Measurements from ENCODE around the gene NRG3. TPM values are rescaled to one million over a fixed set of nuclear protein-coding genes. Genes with fewer than 3 reads are reported as not detected.

Gene NRG3
- total RNA-seq, 4 donors from 2014 or later, result under 0.01 to 0.65 (median 0.17) TPM

DNA sequence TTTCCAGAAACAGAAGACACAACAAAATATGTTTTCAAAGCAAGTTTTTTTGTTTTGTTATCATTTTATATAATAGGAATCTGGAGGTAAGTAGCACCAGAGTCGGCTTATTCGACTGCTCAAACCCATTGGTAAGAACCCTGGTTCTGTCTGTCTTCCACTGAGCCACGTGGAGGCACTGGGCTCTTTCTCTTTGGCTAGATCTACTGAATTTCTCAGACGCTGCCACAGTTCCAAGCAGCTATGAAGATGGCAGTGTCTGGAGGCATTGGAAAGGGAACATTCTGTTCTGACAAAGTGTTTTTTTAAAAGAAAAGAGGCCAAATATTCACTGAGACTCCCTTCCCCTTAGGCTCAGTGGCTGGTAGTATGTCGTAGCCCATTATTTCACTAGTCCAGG, 338.8 kb downstream of the NRG3 start:
- Histone ChIP-seq H3K27ac (replicated peaks in 1 of 4) (no peak overlapping the region), H3K9me3 (no peaks in the 10 kb centered on the region), H3K4me3 (no peak overlapping the region), H3K36me3 (no peaks in the 10 kb centered on the region), H3K4me1 (no peaks in the 10 kb centered on the region), H3K27me3 (no peaks in the 10 kb centered on the region)
- 85% methylated on average over 5 of the region's 5 CpGs for WGBS
- intact Hi-C loops (cut with DNase I), result no loop called here
- TF ChIP-seq POLR2A (IDR thresholded peaks at IDR 0.05; ENCODE audit: low read depth) (no peak), POLR2AphosphoS5 (IDR thresholded peaks at IDR 0.05) (no peak), EP300 (IDR thresholded peaks at IDR 0.05) (no peak)
- TF ChIP-seq, protein P1, sequence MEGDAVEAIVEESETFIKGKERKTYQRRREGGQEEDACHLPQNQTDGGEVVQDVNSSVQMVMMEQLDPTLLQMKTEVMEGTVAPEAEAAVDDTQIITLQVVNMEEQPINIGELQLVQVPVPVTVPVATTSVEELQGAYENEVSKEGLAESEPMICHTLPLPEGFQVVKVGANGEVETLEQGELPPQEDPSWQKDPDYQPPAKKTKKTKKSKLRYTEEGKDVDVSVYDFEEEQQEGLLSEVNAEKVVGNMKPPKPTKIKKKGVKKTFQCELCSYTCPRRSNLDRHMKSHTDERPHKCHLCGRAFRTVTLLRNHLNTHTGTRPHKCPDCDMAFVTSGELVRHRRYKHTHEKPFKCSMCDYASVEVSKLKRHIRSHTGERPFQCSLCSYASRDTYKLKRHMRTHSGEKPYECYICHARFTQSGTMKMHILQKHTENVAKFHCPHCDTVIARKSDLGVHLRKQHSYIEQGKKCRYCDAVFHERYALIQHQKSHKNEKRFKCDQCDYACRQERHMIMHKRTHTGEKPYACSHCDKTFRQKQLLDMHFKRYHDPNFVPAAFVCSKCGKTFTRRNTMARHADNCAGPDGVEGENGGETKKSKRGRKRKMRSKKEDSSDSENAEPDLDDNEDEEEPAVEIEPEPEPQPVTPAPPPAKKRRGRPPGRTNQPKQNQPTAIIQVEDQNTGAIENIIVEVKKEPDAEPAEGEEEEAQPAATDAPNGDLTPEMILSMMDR (IDR thresholded peaks at IDR 0.05), result no peak
- DNase-seq (ENCODE audit: extremely low spot score), result no peak

DNA sequence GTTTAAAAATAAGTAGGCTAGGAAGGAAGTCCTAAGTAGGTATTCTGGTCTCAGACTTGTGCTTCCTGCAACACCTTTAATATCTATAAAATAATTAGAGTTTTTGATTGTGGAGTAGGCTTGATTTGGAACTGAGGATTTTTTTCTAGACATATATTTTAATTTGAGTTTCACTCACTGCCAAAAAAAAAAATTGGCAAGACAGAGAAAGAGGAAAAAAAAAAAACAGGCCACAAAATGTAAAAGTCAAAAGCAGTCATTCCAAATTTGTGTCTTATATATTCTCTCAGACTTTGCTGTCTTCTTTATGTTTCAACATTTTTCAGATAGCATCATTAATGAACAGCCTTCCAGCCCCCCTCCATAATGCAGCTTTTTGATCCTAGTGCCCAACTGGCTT, 346.1 kb downstream of the NRG3 start:
- Histone ChIP-seq H3K27ac (replicated peaks in 1 of 4) (no peak overlapping the region), H3K4me3 (no peak overlapping the region), H3K27me3 (no peaks in the 10 kb centered on the region), H3K36me3 (no peaks in the 10 kb centered on the region), H3K4me1 (no peaks in the 10 kb centered on the region), H3K9me3 (no peaks in the 10 kb centered on the region)
- intact Hi-C loops (cut with DNase I), result no loop called here
- DNase-seq (ENCODE audit: extremely low spot score), result no peak
- TF ChIP-seq POLR2AphosphoS5 (IDR thresholded peaks at IDR 0.05) (no peak), EP300 (IDR thresholded peaks at IDR 0.05) (no peak), POLR2A (IDR thresholded peaks at IDR 0.05; ENCODE audit: low read depth) (no peak)
- TF ChIP-seq, protein P1 (IDR thresholded peaks at IDR 0.05), result no peak

DNA sequence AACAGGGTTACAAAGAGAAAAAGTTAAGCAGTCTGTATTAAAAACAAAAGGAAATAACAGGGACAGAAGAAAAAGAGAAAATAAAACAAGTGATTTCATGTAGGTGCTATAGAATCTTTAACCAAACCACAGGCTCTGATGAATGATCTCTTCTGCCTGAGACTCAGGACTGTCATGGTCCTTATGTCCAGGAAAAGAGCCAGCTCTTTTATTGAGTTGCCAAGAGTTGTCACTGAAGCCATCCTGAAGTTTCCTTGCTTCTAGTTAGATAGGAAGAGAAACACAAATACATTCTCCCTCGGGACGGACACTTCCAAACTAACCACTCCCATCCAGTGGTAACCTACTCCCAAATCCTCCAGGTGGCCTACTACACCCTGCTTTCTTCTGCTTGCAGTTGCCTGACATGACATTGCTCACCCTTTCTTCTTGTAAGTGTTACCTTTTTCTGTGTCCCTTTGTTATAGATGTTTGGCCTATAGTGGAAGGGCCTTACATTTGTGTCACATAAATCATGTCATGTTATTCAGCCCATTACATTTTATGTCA, 346.7 kb downstream of the NRG3 start:
- 32% methylated on average over 2 of the region's 2 CpGs for WGBS

DNA sequence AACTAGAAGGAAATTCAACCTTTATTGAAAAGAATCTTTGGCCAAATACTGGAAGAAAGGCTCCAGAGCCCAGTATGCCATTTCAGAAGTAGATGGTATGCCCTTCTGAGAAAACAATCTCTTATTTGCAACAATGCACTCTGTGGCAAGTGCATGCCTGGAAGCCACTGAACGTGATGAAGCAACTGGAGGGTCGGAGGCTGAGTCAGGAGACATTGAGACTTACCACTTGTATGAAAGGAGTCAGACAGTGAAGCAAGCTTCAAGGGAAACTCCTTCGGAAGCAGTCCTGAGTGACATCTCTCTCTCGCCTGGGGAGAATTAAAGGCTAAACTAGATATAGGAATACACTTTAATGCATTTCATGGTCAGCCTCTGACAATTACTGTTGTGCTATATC, 353.7 kb downstream of the NRG3 start:
- H3K27ac ChIP-seq (replicated peaks in 1 of 4), result no peak overlapping the region
- no peak for TF ChIP-seq POLR2AphosphoS5 (IDR thresholded peaks at IDR 0.05)
- no peak for TF ChIP-seq EP300 (IDR thresholded peaks at IDR 0.05)
- no peak for TF ChIP-seq POLR2A (IDR thresholded peaks at IDR 0.05; ENCODE audit: low read depth)
- TF ChIP-seq, protein P1 (IDR thresholded peaks at IDR 0.05), result no peak
- intact Hi-C loops (cut with DNase I), result no loop called here
- no peak overlapping the region for H3K4me3 ChIP-seq
- no peaks in the 10 kb centered on the region for H3K9me3 ChIP-seq
- H3K27me3 ChIP-seq, result no peaks in the 10 kb centered on the region
- no peak for DNase-seq (ENCODE audit: extremely low spot score)
- no peaks in the 10 kb centered on the region for H3K36me3 ChIP-seq
- WGBS, result 85% methylated on average over 4 of the region's 4 CpGs
- no peaks in the 10 kb centered on the region for H3K4me1 ChIP-seq

More for the DNA sequence above, 346.7 kb downstream of the NRG3 start:
- Histone ChIP-seq H3K4me3 (no peak overlapping the region), H3K9me3 (no peaks in the 10 kb centered on the region), H3K27ac (replicated peaks in 1 of 4) (no peak overlapping the region), H3K4me1 (no peaks in the 10 kb centered on the region), H3K36me3 (no peaks in the 10 kb centered on the region), H3K27me3 (no peaks in the 10 kb centered on the region)
- no peak for TF ChIP-seq EP300 (IDR thresholded peaks at IDR 0.05)
- no peak for TF ChIP-seq POLR2AphosphoS5 (IDR thresholded peaks at IDR 0.05)
- no peak for TF ChIP-seq POLR2A (IDR thresholded peaks at IDR 0.05; ENCODE audit: low read depth)
- TF ChIP-seq, protein P1 (IDR thresholded peaks at IDR 0.05), result no peak
- intact Hi-C loops (cut with DNase I), result no loop called here
- DNase-seq (ENCODE audit: extremely low spot score), result no peak

DNA sequence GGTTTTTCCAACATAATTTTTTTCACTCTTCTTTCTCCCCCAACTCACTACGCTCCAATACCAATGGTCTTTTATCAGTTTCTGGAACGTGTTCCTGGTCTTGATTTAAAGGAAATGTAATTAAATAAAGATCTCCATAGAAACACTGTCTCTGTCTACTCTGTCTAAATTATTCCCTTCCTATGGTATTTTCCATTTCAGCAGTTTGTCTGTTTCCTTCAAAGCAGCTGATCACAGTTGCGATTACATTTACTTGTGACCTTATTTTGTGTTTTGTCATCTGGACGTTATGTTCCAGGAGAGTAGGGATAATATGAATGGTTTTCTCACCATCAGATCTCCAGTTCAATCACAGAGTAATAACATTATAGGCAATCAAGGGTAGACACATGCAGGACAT, 359.2 kb downstream of the NRG3 start:
- TF ChIP-seq, protein P1 (IDR thresholded peaks at IDR 0.05), result no peak
- TF ChIP-seq POLR2AphosphoS5 (IDR thresholded peaks at IDR 0.05) (no peak), EP300 (IDR thresholded peaks at IDR 0.05) (no peak), POLR2A (IDR thresholded peaks at IDR 0.05; ENCODE audit: low read depth) (no peak)
- no peaks in the 10 kb centered on the region for H3K36me3 ChIP-seq
- no peaks in the 10 kb centered on the region for H3K27me3 ChIP-seq
- 76% methylated on average over 4 of the region's 4 CpGs for whole genome bisulfite sequencing
- no peak overlapping the region for H3K27ac ChIP-seq (replicated peaks in 1 of 4)
- no peak overlapping the region for H3K4me3 ChIP-seq
- no peaks in the 10 kb centered on the region for H3K9me3 ChIP-seq
- no peak for DNase-seq (ENCODE audit: extremely low spot score)
- H3K4me1 ChIP-seq, result no peaks in the 10 kb centered on the region
- intact Hi-C loops (cut with DNase I), result no loop called here

All from esophagus muscularis mucosa (tissue), 4 donors.